ENCODE measurements around the gene DPY19L2.
"Not testable (repeated sequence)": the region's sequence is repeated elsewhere in the genome, so short reads cannot be mapped to it uniquely, and the experiment has no call there.

DNA sequence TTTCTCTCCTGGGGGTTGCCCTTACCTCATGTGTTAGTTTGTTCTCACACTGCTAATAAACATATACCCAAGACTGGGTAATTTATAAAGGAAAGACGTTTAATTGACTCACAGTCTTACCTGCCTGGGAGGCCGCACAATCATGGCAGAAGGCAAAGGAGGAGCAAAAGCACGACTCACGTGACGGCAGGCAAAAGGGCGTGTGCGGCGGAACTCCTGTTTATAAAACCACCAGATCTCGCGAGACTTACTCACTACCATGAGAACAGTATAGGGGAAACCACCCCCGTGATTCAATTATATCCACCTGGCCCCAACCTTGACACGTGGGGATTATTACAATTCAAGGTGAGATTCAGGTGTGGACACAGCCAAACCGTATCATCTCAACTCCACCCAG lies 116.9 kb downstream of the DPY19L2 start:
- not testable (repeated sequence) for TF ChIP-seq POLR2AphosphoS5 (IDR thresholded peaks at IDR 0.05; ENCODE audit: low read depth, low read length); TAF1 (IDR thresholded peaks at IDR 0.05; ENCODE audit: low read depth, low read length); POLR2A (IDR thresholded peaks at IDR 0.05; ENCODE audit: low read depth, low read length); SPI1 (IDR thresholded peaks at IDR 0.05; ENCODE audit: low read depth, low read length); POU2F2 (IDR thresholded peaks at IDR 0.05; ENCODE audit: low read depth, low read length); PAX5 (IDR thresholded peaks at IDR 0.05; ENCODE audit: insufficient read depth, low read length, severe bottlenecking)

Measured in GM12891 (cell line).